ENCODE results near the gene FBH1. TPM values are rescaled to one million over a fixed set of nuclear protein-coding genes. Genes with fewer than 3 reads are reported as not detected.

FBH1 gene
- total and polyA plus RNA-seq, 10 of the 15 experiments (the other 5 are each of a cell fraction or from before 2014, with no cell fraction given), result 6.1 to 67.6 (median 47.2) TPM

DNA sequence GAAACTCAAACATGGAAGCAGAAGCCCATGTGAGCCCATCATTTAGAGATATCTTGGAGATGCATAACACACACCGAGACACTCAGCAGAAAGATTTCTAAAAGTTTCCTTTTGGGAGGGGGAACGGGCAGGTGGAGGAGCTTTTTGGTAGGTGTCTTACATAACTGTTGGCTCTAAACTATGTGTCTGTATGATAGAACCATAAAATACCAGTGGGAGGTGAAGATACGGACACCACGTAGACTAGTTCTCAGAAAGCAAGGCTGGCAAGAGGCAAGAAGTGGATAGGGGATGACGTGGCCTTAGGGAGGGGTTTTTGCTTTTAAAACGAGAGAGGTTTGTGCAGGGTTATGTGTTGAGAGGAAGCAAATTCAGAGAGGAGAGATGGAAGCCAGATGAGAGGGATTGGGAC lies 50.8 kb downstream of the FBH1 start:
- DNase-seq (ENCODE audit: low read depth, low spot score), result no peak
- CTCF ChIA-PET, result interaction anchor here (0.6 kb wide), 1 partner anchor 97 kb away, joined by 3 read pairs; no protein-coding TSS in a partner anchor
- FAIRE-seq, result no peak
- in situ Hi-C loops (cut with MboI), result no loop called here
- no peaks in the 10 kb centered on the region for H4K20me1 ChIP-seq (ENCODE audit: control insufficient read depth, insufficient read depth)
- no peak overlapping the region for H3K9ac ChIP-seq (ENCODE audit: control insufficient read depth, insufficient read depth, low read length)
- H3K27ac ChIP-seq (ENCODE audit: control insufficient read depth, insufficient read depth), result no peak overlapping the region
- POLR2A ChIA-PET, result no interaction called here
- no peak overlapping the region for H2AFZ ChIP-seq (ENCODE audit: control insufficient read depth, low read depth, low read length)
- intact Hi-C loops (cut with micrococcal nuclease; ENCODE audit: unreplicated experiment), result no loop called here
- H3K27me3 ChIP-seq (replicated peaks in 1 of 2; ENCODE audit: control insufficient read depth in 2 of 2, insufficient read depth in 2 of 2, low read length in 1 of 2), result no peaks in the 10 kb centered on the region
- H3K4me3 ChIP-seq, result no peak overlapping the region
- TF ChIP-seq WRNIP1 (IDR thresholded peaks at IDR 0.05; ENCODE audit: borderline replicate concordance, low read depth, low read length) (no peak), ZNF207 (IDR thresholded peaks at IDR 0.05; ENCODE audit: borderline replicate concordance) (no peak), TAF1 (IDR thresholded peaks at IDR 0.05; ENCODE audit: borderline replicate concordance, low read depth, low read length) (no peak)
- TF ChIP-seq, protein P1, sequence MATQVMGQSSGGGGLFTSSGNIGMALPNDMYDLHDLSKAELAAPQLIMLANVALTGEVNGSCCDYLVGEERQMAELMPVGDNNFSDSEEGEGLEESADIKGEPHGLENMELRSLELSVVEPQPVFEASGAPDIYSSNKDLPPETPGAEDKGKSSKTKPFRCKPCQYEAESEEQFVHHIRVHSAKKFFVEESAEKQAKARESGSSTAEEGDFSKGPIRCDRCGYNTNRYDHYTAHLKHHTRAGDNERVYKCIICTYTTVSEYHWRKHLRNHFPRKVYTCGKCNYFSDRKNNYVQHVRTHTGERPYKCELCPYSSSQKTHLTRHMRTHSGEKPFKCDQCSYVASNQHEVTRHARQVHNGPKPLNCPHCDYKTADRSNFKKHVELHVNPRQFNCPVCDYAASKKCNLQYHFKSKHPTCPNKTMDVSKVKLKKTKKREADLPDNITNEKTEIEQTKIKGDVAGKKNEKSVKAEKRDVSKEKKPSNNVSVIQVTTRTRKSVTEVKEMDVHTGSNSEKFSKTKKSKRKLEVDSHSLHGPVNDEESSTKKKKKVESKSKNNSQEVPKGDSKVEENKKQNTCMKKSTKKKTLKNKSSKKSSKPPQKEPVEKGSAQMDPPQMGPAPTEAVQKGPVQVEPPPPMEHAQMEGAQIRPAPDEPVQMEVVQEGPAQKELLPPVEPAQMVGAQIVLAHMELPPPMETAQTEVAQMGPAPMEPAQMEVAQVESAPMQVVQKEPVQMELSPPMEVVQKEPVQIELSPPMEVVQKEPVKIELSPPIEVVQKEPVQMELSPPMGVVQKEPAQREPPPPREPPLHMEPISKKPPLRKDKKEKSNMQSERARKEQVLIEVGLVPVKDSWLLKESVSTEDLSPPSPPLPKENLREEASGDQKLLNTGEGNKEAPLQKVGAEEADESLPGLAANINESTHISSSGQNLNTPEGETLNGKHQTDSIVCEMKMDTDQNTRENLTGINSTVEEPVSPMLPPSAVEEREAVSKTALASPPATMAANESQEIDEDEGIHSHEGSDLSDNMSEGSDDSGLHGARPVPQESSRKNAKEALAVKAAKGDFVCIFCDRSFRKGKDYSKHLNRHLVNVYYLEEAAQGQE (IDR thresholded peaks at IDR 0.05; ENCODE audit: low read depth, low read length), result no peak
- TF ChIP-seq, protein P2, sequence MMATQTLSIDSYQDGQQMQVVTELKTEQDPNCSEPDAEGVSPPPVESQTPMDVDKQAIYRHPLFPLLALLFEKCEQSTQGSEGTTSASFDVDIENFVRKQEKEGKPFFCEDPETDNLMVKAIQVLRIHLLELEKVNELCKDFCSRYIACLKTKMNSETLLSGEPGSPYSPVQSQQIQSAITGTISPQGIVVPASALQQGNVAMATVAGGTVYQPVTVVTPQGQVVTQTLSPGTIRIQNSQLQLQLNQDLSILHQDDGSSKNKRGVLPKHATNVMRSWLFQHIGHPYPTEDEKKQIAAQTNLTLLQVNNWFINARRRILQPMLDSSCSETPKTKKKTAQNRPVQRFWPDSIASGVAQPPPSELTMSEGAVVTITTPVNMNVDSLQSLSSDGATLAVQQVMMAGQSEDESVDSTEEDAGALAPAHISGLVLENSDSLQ (IDR thresholded peaks at IDR 0.05), result no peak
- TF ChIP-seq, protein P3, sequence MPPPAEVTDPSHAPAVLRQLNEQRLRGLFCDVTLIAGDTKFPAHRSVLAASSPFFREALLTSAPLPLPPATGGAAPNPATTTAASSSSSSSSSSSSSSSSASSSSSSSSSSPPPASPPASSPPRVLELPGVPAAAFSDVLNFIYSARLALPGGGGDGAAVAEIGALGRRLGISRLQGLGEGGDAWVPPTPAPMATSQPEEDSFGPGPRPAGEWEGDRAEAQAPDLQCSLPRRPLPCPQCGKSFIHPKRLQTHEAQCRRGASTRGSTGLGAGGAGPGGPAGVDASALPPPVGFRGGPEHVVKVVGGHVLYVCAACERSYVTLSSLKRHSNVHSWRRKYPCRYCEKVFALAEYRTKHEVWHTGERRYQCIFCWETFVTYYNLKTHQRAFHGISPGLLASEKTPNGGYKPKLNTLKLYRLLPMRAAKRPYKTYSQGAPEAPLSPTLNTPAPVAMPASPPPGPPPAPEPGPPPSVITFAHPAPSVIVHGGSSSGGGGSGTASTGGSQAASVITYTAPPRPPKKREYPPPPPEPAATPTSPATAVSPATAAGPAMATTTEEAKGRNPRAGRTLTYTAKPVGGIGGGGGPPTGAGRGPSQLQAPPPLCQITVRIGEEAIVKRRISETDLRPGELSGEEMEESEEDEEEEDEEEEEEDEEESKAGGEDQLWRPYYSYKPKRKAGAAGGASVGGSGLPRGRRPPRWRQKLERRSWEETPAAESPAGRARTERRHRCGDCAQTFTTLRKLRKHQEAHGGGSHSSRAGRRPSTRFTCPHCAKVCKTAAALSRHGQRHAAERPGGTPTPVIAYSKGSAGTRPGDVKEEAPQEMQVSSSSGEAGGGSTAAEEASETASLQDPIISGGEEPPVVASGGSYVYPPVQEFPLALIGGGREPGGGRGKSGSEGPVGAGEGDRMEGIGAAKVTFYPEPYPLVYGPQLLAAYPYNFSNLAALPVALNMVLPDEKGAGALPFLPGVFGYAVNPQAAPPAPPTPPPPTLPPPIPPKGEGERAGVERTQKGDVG (CRISPR knock-in tag; IDR thresholded peaks at IDR 0.05), result no peak
- SMC1A ChIA-PET (ENCODE audit: uncharacterized antibody, unreplicated experiment), result no interaction called here
- no TSS peak for BruUV-seq (replicated peaks)
- no peak overlapping the region for H3K4me2 ChIP-seq (ENCODE audit: control insufficient read depth, insufficient read depth)
- no peak for ATAC-seq
- peaks cover 6 to 10% of the 10 kb centered on the region in 2 experiments; a peak in 3 of 4 replicates for H3K36me3 ChIP-seq (ENCODE audit: control insufficient read depth in 2 of 2, insufficient read depth in 2 of 2, low read length in 1 of 2)
- 67% methylated on average over 6 of the region's 6 CpGs for WGBS (ENCODE audit: insufficient coverage, insufficient replicate concordance, low lambda C conversion rate, missing lambda C conversion rate)
- no peaks in the 10 kb centered on the region; the same call in 1 of the 3 replicates for H3K9me3 ChIP-seq (replicated peaks; ENCODE audit: control insufficient read depth, insufficient read depth, low read length)
- RAD21 ChIA-PET (ENCODE audit: unreplicated experiment), result no interaction called here
- no peaks in the 10 kb centered on the region for H3K79me2 ChIP-seq (ENCODE audit: control insufficient read depth, insufficient read depth, low read length)
- H3K4me1 ChIP-seq (ENCODE audit: control insufficient read depth, insufficient read depth, low read length), result no peaks in the 10 kb centered on the region

Measured in GM12878 (cell line).